Measurements from ENCODE around the gene BCCIP.

Gene BCCIP

DNA sequence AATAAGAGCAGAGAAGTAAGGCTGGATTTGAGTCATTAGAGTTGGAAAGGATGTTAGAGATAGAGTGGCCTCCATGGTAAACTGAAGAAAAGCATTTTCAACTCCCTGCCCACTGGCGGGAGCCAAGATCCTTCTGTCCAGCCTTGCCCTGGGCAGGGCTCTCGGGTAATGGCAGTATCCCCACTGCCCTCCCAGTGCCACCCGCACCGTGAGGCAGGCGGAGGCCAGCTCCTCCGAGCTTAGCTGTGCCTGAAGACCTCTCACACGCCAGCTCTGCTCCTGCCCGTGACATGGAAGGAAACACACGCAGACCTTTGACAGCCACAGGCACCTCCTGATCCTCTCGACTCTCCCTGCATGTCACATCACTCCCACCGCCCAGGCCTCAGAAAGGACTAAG lies 22.3 kb downstream of the BCCIP start:
- no peak for DNase-seq

DNA sequence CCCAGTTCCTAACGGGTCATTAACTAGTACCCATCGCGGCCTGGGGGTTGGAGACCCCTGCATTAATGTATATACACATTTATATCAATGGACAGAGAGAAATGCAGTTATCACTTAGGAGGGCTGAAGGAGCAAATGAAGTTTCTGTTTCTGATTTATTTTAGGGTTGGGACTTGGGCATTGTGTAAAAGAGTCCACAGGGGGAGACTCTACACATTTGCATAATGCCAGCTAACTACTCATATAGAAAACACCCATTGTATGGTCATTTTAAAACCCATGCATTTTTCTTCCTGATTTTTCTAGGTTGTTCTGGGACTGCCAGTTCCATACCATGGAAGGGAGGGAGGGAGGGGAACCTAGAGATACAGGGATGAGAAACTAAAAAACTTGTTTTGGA lies 23.5 kb downstream of the BCCIP start:
- no peak for DNase-seq

DNA sequence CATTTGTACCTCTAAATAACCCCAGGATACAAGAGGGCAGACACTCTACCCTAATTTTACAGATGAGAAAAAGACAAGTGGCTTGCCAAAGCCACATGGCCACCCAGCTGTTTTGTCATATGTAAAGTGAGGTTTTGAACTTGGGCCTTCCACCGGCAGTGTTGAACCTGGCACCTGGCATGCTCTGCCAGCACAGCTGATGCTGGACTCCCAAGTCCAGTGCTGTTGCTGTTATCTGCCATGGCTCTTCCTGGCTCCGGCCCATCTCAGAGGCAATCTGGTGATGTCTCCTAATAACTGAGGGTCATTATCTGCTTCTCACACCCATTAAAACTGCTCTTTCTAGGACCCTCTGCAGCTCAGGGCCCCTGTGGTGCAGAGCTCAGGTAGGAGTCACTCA lies 25.0 kb downstream of the BCCIP start:
- no peak for DNase-seq

DNA sequence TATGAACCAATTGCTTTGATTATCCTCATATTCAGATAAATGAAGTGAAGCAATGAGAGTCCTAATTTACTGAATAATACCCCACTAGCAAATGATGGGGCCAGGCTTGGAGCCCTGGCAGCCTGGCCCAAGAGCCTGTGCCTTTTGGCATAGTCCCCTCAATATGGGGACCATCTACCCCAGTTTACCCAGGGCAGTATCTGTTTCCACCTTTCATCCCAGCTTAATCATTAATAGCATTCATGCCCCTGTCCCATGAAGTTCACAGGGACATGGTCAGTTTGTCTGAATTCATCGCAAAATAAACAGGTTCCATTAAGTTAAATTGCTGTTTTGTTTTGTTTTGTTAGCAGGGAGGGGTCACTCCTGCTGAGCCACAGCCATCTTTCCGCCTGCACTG lies 25.5 kb downstream of the BCCIP start:
- DNase-seq, result no peak

DNA sequence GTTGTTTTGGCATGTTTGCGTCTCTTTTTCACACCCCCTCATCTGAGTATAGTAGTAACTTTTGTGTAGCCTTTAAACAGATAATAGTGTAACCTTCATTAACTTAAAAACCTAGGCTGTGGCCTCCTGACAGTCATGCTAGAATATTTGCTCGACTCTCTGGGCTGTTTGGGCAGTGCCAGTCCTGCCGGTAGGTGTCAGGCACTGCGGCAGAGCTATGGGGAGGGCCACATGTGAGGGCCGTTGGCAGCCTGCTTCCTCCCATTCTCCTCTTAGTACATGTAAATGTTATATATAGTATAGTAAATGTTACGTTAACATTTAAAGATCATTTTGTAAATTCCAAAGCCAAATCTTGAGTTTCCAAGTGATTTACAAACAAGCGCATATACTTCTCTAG lies 26.1 kb downstream of the BCCIP start:
- DNase-seq, result no peak

DNA sequence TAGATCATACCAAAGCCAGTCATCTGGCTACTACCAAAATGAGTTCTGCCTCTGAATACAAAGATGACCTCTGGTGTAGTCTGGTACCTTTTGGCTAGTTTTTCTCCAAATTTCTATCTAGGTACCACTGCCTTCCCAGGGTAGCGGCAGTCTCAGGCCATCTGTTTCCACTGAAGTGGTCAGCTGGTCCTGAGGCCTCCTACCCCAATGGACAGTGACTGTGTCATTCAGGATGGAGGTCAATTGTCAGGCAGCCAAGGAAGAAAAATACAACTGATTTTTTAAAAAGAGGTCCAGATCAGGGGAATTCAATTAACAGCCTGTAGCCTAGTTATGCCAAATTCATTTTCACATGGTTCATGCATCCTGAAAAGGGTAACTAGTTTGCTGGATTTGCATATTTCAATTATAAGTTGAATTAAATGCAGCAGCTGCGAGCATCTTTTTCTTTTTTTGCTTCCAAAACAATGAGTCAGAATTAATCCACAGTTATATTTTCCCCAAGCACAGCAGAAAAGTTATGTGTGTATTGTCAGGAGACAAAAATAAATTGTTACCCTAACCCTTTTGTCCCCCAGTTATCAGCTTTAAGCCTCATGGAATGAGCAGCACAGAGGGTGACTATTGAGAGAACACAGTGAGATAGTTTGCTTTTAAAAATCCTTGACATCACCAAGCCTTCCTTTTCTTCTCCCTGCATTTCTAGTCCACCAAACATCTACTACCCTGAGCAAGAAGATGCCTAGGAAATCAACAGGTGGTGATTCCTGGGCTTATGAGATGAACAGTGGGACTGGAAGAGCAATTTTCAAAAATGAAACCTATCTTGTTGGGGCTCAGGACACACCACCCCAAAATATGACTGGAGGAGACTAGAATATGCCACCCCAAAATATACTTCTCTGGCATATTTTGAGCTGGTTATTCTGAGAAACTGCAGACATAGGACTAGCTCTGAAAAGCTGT lies 27.7 kb downstream of the BCCIP start:
- DNase-seq, result no peak

DNA sequence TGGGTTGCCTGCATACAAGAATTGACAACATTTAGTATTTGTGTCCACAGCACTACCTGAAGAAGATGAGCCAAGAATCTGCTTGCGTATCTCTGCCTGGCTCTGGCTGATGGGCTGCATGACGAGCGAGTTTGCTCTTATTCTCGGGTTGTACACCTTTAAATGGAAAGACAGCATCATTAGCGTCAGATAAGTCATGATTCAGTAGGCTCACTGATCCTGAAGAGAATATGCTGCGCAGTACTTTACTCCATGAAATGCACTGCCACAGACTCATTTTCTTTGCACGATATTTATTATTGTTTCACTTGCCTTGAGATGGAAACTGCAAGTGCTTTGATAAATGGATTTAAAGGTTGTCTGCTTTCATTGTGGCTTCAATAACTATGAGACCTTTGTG lies 29.1 kb downstream of the BCCIP start:
- no peak for DNase-seq

DNA sequence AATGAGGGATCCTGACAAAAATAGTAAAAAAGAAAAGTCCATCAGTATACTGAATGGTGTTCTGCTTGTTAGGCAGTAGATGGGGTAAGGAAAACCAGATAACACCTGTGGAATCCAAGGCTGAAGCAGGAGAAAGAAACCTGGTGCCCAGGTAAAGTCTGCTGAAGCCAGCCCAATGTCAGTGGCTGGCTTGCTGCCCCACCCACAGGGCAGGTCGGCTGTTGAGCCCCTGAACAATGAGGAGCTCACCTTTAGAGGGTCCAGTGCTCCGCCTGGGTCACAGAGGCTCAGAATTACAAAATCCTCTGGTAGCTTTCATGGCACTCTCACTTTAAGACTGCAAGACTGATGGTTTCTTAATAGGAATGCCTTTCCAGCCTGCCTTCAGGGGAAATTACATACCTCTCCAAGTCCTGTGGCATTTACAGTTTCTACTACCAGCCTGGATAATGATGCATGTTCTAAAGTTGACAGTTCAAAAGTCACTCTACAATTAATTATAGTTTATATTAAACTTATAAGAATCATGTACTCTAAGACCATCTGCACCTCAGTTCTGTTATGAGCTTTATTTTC lies 33.9 kb downstream of the BCCIP start:
- no peak for DNase-seq

DNA sequence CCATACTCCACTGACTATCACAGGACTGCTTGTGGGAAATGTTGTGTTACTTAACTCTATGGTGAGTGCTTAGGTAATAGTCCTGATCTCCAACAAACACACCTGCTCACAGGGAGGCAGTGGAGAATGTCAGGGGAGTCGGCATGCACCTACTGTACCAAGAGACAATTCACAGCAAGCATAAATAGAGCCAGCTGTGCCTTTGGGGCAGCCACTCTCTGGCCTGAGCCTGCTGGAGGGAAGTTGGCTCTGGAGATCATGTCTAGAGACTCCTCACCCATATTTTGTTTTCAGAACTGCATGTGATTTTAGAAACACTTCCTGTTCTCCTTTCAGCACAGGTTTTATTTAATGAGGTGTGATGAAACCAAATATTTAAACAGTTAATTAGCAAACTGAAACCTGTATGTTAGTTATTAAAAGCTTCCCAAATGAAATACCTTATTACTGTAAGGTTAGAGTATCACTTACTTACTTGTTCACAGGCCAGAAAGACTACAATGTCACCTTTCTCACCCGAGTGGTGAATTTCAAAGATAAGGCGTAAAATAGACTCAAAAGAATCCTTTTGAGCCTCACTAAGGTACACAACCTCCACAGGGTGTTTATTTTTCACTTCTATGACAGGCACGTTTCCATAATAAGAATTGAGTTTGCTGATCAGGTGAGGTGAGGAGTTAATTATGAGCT lies 35.9 kb downstream of the BCCIP start:
- no peak for DNase-seq

DNA sequence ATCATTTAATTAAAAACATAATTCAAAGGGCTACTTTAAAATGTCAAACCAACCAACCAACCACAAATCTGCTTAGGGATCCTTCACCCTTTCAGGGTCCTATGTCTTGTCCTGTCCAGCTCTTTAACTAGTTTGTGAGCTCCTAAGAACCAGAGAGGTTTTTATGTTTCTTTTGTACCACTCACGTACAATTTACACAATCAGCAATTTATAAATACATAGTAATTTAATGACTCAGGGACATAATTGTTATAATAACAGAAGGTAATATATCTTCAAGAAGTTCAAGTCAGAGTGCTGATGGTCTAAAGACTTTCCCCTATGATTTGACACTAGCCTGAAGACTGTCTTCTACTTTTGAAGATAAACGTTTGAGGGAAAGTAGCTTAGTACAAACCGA lies 41.8 kb downstream of the BCCIP start:
- DNase-seq, result no peak

DNA sequence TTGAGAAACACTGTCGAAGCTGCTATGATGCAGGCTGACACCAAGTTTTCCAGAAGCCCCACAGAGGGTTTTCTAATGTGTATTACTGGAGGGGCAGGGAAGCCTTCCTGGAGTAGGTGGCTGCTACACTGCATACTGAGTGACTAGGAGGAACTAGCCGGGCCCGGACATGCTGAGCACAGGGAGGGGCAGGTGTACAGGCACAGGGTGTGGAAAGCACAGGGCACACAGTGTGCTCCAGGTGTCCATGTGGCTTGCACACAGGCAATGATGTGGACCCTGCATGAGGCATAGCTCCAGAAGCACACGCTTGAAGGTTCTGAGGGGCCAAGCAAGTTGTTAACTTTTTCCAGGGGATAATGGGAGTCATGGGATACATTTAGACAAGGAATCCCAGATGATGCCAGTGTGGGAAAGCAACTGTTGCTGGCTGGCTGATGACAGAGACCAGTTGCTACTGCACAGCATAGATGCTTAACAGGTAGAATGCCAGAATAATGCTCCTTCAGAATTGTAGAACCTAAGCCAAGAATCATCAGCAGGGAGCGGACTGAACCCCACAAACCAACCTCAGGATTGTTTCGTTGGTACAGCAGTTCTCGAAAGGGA lies 43.2 kb downstream of the BCCIP start:
- DNase-seq, result no peak

DNA sequence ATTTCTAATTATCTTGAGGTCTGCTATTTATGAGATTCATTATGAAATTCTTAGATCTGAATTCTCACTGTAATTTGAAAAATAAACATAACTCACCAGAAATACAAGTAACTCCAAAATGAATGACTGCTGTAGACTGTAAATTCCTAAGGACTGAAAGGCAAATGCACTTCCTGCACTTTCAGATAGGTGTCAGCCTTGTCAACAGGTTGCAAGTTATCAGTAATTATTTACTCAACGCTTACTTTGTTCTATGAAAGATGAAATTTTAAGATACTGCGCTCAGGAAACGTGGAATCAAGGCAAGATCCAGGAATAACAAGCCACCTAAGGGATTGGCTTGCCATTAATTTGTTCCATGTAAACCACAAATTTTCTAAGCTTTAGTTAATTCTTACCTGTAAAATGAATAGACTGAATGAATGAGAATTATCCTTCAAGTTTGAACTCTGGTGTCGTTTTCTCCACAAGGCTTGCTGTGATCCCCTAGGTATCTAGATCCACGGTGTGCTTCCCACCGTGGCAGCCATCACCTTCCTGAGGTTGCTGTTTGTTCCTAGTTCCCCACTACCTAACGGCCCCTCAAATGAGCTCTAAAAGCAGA lies 45.1 kb downstream of the BCCIP start:
- DNase-seq, result no peak

DNA sequence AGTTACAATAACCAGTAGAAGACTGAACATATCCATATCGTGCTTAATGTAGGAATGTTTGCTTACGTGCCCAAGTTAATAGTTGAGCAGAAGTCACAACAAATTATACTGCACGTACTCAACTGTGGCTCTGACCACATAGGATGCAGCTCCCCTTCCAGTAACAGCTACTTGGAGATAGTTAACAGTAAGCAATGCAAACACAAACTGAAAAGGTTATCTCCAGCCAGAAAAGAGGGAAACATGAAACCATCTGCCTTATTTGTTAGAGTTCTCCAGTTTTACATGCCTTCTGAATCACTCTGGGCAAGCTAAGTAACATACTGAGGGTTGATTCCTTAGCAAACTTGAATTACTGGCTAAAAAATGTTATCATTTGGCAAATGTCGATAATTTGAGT lies 48.0 kb downstream of the BCCIP start:
- DNase-seq, result no peak

DNA sequence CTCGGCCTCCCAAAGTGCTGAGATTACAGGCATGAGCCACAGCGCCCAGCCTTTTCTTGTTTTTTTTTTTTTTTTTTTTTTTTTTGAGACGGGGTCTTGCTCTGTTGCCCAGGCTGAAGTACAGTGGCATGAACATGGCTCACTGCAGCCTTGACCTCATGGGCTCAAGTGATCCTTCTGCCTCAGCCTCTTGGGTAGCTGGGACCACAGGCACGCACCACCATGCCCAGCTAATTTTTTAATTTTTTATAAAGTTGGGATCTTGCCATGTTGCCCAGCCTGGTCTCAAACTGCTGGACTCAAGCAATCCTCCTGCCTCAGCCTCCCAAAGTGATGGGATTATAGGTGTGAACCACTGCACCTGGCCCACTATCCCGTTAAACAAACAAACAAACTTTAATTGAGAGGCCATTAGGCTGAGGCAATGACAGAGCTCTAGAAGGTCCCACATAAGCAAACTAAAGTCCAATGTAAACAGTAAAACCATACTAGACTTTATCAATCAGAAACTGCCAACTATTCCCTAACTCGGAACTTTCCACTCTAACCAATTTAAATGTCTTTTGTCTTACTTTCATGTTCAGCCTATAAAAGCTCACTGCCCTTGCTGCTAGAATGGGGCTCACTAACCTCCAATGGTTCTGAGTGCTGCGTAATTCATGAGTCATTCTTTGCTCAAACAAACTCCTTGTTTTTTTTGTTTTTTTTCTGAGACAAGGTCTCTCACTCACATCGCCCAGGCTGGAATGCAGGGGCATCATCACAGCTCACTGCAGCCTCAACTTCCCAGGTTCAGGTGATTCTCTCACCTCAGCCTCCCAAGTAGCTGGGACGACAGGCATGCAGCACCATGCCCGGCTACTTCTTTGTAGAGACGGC lies 55.9 kb downstream of the BCCIP start:
- DNase-seq, result no peak

DNA sequence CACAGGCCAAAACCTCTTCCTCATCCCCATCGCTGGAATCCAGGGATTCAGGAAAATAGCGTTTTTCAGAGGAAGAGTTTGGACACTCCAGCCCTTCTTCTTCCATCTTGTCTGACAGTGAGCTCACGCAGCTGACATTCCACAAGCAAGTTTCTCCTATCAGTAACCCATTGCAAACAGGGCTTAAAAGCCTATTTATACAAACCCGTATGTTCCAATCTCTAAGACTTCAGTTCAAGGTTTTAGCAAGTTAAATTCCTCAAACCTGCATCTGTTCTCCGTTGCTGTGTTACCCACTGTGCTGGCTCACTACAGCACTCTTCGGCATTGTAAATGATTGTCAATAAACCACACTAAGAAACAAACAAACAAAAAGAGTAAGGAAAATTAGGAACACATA lies 57.4 kb downstream of the BCCIP start:
- no peak for DNase-seq

DNA sequence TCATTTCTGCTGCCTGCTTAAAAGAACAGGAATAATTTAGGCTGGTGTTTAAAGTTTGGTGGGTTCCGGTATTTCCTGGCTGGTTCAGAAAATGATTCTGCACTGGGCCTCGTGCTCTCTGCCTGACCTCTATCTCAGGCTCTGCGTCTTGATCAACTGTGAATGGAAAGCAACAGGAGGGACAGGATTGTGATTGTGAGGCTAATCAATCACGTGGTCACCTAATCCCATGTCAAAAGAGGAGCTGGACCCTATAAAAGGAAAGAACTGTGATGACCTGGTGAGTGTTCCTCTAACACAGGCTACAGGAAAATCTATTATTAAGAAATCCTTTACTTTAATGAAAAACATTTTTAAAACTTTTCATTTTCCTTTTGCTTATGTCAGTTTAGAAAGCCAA lies 57.8 kb downstream of the BCCIP start, which contains the start of gene DHX32:
DHX32 (minus strand) TSS at position 101 of the 400 bp plus-strand sequence. CDS start 468 bp downstream, outside the sequence.
- DNase-seq, result no peak

DNA sequence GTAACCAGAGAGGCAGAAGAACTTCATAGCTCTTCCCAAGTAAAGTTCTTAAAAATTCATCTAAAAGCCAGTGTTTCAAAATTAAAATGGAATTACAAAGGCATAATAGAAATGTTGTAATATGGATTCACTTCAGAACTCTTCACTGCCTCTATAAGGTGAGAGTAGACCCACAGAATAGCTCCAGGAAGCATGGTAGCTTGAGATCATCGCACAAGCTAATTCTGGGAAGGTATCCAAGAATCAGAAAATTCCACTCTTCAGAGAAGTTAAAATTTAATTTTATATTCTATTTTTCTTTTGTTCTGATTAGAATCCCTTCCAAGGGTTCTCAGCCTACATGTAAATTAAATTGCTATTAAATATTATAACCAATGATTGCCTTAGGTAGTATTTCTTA lies 59.2 kb downstream of the BCCIP start:
- no peak for DNase-seq

DNA sequence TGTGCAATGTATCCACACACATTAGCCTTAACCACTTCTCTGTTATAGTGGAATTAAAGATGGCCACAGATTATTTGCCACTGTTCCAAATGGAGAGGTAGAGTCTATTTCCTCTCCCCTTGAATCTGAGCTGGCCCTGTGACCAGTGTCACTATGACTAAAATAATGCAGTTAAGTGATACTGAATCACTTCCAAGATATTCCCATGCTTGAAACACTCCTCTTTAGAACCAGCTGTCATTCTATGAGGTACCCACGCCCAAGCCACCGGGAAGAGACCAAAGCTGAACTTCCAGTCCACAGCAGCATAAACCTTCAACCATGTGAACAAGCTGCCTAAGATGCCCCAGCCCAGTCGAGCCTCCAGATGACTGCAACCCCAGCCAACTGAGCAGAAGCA lies 59.9 kb downstream of the BCCIP start:
- no peak for DNase-seq

All from NCI-H1092 (cell line).